Adipocyte (in vitro differentiated cells): ENCODE measurements around the gene NEB.
"Not testable (repeated sequence)": the region's sequence is repeated elsewhere in the genome, so short reads cannot be mapped to it uniquely, and the experiment has no call there.

Experiments used
- DNase-seq: peaks from one replicate; pipeline ENCODE4 v3.0.0-alpha.2; 2015; ENCODE audit warnings: low read depth
- H3K27me3 ChIP-seq: replicated peaks from 2 replicates; pipeline ENCODE4 v1.7.0; 2013; ENCODE audit warnings: mild to moderate bottlenecking, low read length, moderate library complexity; ENCODE audit not compliant: control insufficient read depth, insufficient read depth
- H3K36me3 ChIP-seq: 2 replicates; pipeline ENCODE4 v1.7.0; 2013; ENCODE audit warnings: low read length, mild to moderate bottlenecking, moderate library complexity; ENCODE audit not compliant: control insufficient read depth, insufficient read depth, severe bottlenecking
- H3K4me1 ChIP-seq: 2 replicates; pipeline ENCODE4 v1.7.0; 2013; ENCODE audit warnings: mild to moderate bottlenecking, low read length, moderate library complexity; ENCODE audit not compliant: control insufficient read depth, insufficient read depth
- H3K4me3 ChIP-seq: 2 replicates; pipeline ENCODE4 v1.7.0; 2013; ENCODE audit warnings: mild to moderate bottlenecking, low read length, moderate library complexity
- H3K9ac ChIP-seq: 2 replicates; pipeline ENCODE4 v1.7.0; 2013; ENCODE audit warnings: mild to moderate bottlenecking, low read length, moderate library complexity
- H3K9me3 ChIP-seq: 2 replicates; pipeline ENCODE4 v1.7.0; 2013; ENCODE audit warnings: mild to moderate bottlenecking, low read length, moderate library complexity; ENCODE audit not compliant: control insufficient read depth

Gene NEB

GRCh38 chr2:151624271-151624670 is 110.0 kb downstream of the NEB start:
- no peaks in the 10 kb centered on the region for H3K4me1 ChIP-seq
- no peaks in the 10 kb centered on the region for H3K9me3 ChIP-seq
- no peak for DNase-seq
- no peaks in the 10 kb centered on the region for H3K27me3 ChIP-seq
- H3K4me3 ChIP-seq = no peak overlapping the region
- H3K36me3 ChIP-seq = no peaks in the 10 kb centered on the region
- H3K9ac ChIP-seq = no peak overlapping the region

DNA sequence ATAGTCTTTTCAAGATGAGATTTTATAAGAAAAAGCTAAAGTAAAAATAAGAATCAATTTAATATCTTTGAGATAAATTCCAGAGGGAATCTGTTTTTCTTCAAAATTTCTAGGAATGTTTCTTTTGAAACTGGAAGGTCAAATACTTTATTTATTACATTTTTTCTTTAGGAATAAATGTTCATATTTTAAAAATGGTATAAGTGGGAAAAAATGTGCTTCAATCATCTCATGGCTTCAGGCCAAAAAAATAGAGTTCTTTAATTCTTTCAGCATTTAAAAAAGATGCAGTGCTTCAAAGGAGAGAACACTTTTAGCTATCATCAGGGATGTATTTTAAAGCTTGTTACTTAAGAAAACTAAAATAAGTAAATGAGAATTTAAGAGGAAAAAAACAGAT is 110.6 kb downstream of the NEB start:
- no peaks in the 10 kb centered on the region for H3K36me3 ChIP-seq
- DNase-seq = no peak
- no peak overlapping the region for H3K4me3 ChIP-seq
- H3K9me3 ChIP-seq = no peaks in the 10 kb centered on the region
- no peaks in the 10 kb centered on the region for H3K27me3 ChIP-seq
- no peaks in the 10 kb centered on the region for H3K4me1 ChIP-seq
- no peak overlapping the region for H3K9ac ChIP-seq

- Histone ChIP-seq H3K27me3 (no peaks in the 10 kb centered on the region), H3K4me3 (no peak overlapping the region)
- DNase-seq = no peak
Observed at GRCh38 chr2:151620761-151621160, 113.5 kb downstream of the NEB start.

DNA sequence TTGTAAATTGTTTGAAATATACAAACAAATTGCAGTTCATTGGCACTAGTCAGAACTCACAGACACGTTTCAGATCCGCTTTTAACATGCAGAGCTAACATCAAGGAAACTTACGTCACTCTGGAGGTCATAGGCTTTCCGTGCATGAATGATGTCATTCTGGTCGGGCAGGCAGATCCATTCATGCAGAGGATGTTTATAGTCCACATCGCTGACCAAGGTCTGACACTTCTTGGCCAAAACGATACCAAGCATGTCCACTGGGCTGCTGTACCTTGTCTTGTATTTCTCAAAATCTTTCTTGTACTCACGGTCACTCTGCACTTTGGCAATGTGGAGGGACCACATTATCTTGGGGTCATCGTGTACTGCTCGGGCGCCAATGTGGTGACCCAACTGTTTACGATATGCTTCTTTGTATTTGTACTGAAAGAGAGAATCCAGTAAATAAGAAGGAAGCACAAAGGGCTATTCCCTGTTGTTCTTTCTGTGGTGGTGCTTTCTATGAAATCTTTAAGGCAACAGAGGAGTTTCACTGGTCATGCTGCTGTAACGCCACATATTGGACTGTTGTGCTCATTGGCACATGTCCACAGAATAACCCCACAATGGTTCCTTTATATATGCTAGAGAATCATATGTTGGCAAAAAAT is 114.8 kb downstream of the NEB start:
- DNase-seq = no peak
- H3K27me3 ChIP-seq = no peaks in the 10 kb centered on the region
- H3K9ac ChIP-seq = no peak overlapping the region
- no peak overlapping the region for H3K4me3 ChIP-seq
- no peaks in the 10 kb centered on the region for H3K36me3 ChIP-seq
- no peaks in the 10 kb centered on the region for H3K4me1 ChIP-seq
- H3K9me3 ChIP-seq = no peaks in the 10 kb centered on the region

More at GRCh38 chr2:151620761-151621160, 113.5 kb downstream of the NEB start:
- Histone ChIP-seq H3K9ac (no peak overlapping the region), H3K9me3 (no peaks in the 10 kb centered on the region), H3K36me3 (no peaks in the 10 kb centered on the region), H3K4me1 (no peaks in the 10 kb centered on the region)

GRCh38 chr2:151616760-151617339 is 117.4 kb downstream of the NEB start:
- H3K4me1 ChIP-seq = no peaks in the 10 kb centered on the region
- no peak for DNase-seq
- H3K9me3 ChIP-seq = no peaks in the 10 kb centered on the region
- no peak overlapping the region for H3K9ac ChIP-seq
- H3K27me3 ChIP-seq = no peaks in the 10 kb centered on the region
- H3K36me3 ChIP-seq = no peaks in the 10 kb centered on the region
- H3K4me3 ChIP-seq = no peak overlapping the region

DNA sequence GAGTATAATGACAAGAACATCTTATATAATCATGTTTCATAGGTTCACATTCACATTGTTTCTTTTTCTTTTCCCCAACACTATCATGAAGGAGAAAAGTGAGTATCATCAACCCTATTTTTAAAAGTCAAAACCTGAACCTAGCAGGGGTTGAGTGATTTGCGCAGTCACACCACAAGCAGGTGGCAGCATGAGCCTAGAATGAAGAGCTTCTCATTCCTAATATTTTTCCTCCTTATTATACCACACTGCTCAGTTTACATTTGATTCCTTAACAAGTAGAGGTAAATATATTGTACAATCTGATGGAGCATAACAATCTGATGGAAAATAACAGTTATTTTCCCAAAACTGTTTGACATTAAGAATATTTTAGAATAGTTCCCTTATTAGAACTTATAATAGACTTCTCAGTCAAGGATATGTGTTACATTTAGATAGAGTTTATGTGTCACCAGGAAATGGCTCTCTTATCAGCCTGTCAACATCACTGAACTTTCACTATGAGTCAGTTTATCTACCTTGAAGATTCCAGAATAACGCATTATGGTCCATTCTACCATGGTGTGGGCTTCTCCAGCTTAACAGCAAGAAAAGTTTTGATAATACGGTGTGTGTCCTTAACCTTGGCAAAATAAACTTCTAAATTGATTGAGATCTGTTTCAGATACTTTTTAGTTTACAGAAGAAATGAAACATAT is 119.5 kb downstream of the NEB start:
- Histone ChIP-seq H3K27me3 (no peaks in the 10 kb centered on the region), H3K9me3 (no peaks in the 10 kb centered on the region), H3K36me3 (no peaks in the 10 kb centered on the region), H3K9ac (no peak overlapping the region), H3K4me1 (no peaks in the 10 kb centered on the region), H3K4me3 (no peak overlapping the region)
- no peak for DNase-seq

DNA sequence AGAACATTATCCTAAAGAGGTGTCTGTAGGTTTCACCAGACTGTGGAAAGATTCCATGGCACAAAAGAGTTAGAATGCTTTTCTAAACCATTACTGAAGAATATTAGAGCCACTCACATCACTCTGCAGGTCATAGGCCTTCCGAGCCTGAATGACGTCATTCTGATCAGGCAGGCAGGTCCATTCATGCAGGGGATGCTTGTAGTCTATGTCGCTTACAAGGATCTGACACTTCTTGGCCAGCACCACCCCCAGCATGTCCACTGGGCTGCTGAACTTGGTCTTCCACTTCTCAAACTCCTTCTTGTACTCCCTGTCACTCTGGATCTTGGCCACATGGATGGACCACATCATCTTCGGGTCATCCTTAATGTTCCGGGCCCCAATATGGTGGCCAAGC is 120.1 kb downstream of the NEB start:
- H3K4me3 ChIP-seq = no peak overlapping the region
- DNase-seq = no peak
- H3K9ac ChIP-seq = no peak overlapping the region
- no peaks in the 10 kb centered on the region for H3K27me3 ChIP-seq
- H3K4me1 ChIP-seq = no peaks in the 10 kb centered on the region
- no peaks in the 10 kb centered on the region for H3K36me3 ChIP-seq
- H3K9me3 ChIP-seq = no peaks in the 10 kb centered on the region

GRCh38 chr2:151611351-151611750 is 122.9 kb downstream of the NEB start:
- no peak overlapping the region for H3K9ac ChIP-seq

DNA sequence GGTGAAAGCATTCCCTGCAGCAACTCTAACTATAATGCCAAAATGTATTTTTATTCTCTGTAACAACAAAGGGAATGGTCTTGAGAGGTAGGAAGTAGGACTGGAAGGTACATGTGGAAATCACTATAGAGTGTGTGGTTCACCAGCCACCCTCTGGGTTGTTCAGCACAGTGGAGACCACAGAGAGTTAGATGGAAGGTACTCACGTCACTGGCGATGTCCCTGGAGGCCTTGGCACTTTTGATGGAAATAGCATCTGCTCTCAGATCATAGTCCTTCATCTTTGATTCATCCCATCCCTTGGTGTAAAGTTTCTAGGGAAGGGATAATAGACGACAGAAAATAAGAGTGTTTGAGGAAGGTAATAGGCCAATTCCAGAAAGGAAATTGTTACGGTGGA is 124.0 kb downstream of the NEB start:
- H3K9me3 ChIP-seq = no peaks in the 10 kb centered on the region
- H3K4me3 ChIP-seq = no peak overlapping the region
- DNase-seq = no peak
- no peaks in the 10 kb centered on the region for H3K4me1 ChIP-seq
- H3K9ac ChIP-seq = no peak overlapping the region
- no peaks in the 10 kb centered on the region for H3K27me3 ChIP-seq
- H3K36me3 ChIP-seq = no peaks in the 10 kb centered on the region

More at GRCh38 chr2:151611351-151611750, 122.9 kb downstream of the NEB start:
- Histone ChIP-seq H3K4me1 (no peaks in the 10 kb centered on the region), H3K4me3 (no peak overlapping the region), H3K36me3 (no peaks in the 10 kb centered on the region), H3K27me3 (no peaks in the 10 kb centered on the region), H3K9me3 (no peaks in the 10 kb centered on the region)
- DNase-seq = no peak

DNA sequence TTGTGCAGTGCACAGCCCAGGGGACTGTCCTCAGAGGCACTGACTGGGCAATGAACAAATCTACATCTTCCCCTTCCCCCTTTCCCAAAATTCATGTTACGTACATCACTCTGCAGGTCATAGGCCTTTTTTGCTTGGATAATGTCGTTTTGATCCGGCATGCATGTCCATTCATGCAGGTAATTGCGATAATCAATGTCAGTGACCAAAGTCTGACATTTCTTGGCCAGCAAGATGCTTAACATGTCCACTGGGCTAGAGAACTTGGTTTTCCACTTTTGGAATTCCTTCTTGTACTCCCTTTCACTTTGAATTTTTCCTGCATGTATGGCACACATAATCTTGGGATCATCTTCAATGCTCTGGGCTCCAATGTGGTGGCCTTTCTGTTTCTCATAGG is 124.6 kb downstream of the NEB start:
- Histone ChIP-seq H3K27me3 (no peaks in the 10 kb centered on the region), H3K9me3 (no peaks in the 10 kb centered on the region), H3K4me1 (no peaks in the 10 kb centered on the region), H3K36me3 (no peaks in the 10 kb centered on the region), H3K9ac (no peak overlapping the region), H3K4me3 (no peak overlapping the region)
- no peak for DNase-seq

DNA sequence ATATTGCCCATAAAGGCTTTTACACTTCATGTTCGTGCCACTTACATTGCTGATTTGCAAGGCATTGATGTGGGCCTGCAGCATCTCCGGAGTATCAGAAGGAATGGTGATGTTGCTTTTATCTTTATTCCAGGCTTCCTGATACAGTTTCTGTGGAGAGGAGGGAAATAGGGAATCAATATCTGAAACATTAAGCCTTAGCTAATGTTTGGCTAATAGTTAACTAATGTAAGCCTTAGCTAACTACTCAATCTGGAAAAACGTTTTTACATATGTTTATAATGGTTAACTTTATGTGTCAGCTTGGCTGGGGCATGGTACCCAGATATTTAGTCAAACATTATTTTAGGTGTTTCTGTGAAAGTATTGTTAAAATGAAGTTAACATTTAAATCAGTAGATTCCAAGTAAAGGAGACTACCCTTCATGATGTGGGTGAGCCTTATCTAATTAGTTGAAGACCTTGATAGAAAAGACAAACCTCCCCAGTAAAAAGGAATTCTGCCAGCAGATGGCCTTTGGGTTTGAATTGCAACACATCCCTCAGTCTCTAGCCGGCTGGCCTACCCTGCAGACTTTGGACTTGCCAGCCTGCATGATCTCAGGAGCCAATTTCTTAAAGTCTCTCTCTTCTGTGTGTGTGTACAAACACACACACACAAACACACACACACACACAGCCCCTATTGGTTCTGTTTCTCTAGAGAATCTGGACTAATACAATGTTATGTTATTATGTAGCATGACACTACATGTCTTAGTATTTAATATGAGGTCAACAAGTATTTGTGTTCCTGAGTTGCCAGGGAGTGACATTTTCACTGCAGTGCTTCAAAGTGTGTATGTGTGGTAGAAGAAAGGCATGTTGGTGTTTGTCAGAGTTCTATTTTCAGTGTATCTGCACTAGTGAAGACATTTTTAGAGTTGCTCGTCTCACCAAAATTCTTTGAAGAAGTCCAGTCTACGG is 126.5 kb downstream of the NEB start:
- not testable (repeated sequence) for H3K9me3 ChIP-seq, H3K9ac ChIP-seq, H3K36me3 ChIP-seq, DNase-seq, H3K4me1 ChIP-seq, H3K27me3 ChIP-seq, H3K4me3 ChIP-seq
